Measurements from ENCODE around the gene FHIT.
A peak's percentile ranks its signal among the peaks of the same experiment; 100 is the strongest.
"Not testable (repeated sequence)": the region's sequence is repeated elsewhere in the genome, so short reads cannot be mapped to it uniquely, and the experiment has no call there.

FHIT gene

DNA sequence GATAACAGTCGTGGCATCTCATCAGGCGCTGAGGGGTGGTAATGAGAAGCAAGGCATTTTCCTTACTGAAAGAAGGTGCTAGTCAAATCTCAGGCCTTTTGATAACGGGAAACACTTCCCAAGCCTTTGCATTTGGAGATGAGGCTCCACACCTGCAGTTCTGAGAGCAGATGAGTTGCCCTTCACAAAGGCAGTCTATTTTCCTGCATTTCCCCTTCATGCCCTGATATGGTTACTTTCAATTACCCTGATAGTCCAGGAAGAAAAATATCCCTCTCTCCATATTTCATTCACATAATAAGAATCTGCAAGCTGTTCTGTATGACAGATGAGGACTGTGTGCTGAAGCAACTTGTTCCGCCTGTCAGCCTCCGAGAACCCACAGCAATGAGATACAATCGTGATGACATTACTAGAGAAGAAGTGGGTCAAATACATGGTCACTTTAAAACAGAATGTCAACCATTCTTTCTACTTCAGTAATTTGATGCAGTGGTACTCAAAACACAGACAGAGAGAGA is 25.0 kb downstream of the FHIT start:
- DNase-seq (ENCODE audit: low read depth in 2 of 2) = no peak

DNA sequence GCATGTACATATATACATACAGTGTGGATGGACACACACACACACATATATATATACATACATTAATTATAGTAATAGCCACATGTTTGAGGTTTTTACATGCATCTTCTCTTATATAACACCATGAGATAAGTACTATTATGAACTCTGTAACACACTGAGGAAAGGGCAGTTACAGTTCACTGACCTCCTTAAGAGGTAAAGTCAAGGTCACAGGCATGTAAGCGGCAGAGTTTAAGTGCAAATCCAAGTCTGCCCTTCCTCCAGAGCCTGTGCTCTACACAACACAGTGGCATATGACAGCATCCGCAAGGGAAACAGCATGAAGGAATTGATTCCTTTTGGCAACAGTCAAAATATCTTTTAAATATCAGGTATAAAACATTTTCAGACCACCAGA is 26.4 kb downstream of the FHIT start:
- no peak for DNase-seq (ENCODE audit: low read depth in 2 of 2)

DNA sequence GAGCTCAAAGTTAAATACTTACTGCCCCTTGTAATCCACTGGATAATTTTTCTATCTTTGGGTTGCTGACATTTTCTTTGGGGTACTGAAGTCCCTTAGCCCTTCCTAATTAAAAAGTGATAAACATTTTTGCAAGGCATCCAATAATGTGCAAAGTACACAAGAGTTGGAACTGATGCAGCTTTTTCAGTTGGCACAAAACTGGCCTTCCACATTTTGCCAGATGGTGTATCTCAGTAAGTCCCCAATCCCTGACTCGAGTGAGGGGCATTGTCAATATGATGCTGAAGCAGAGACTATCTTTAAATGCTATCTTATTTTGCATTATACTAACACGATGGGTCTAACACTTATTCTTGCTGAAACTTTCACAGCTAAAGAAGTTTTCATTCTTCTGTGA is 27.8 kb downstream of the FHIT start:
- DNase-seq (ENCODE audit: low read depth in 2 of 2) = no peak

DNA sequence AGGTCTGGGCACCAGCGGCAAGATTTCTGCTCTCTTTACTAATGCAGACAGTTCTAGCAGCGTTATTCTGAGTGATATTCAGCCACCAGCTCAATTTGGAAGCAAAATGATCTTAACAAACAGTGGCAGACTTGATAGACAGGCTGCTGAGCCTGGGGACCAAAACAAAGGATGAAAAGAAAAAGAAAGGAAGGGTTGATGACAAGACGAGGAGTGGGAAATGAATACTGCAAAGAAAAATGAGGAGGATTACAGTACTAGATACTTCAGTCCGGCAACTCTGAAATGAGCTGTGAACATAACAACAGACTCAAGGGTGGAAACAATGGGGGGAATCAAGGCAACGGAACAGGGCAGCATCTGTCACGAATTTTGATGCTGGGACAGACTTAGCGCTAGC is 28.8 kb downstream of the FHIT start:
- no peak for DNase-seq (ENCODE audit: low read depth in 2 of 2)

DNA sequence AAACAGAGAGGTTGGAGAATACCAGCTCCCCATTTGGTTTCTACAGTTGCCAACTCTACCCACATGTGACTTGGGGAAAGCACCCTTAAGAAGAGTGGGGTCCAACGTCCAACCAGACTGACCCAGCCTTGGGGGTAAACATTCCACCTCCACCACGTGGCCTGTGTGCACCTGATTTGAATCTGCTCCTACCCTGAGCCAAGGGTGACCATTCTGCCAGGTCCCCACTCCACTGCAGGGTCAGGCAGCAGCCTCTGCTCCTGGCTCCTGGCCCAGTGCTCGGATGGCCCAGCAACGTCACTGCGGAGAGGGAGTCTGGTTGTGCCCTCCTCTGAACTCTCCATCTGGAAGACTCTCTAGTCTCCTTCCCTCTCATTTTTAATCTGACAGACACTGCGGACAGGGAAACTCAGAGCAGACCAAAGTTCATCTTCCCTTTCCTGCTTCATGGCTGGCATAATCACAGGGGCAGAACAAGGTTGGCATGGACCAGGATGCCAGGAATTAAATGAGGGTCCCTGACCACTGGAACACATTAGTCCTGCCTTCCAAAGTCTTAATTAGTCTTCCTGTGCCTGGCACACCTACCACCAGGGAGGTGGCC is 29.4 kb downstream of the FHIT start:
- no peak for DNase-seq (ENCODE audit: low read depth in 2 of 2)

DNA sequence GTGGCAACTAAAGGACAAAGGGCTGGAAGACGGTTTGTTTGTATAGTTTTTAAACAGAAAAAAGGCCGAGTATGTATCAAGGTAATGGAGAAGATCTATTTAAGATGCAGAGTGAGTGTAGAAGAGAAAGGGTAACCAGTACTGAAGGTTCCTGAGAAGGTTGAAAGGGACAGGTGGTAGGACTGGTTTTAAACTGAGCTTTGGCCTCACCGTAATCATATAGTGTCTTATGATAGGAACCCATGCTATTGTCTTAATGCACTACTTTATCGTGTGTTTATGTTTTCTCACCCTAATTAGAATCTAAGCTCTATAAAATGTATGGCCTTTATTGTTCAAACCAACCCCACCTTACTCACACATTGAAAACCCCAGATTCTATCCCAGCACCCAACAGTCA is 32.7 kb downstream of the FHIT start:
- no peak for DNase-seq (ENCODE audit: low read depth in 2 of 2)

DNA sequence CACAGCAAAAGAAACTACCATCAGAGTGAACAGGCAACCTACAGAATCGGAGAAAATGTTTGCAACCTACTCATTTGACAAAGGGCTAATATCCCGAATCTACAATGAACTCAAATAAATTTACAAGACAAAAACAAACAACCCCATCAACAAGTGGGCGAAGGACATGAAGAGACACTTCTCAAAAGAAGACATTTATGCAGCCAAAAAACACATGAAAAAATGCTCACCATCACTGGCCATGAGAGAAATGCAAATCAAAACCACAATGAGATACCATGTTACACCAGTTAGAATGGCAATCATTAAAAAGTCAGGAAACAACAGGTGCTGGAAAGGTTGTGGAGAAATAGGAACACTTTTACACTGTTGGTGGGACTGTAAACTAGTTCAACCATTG is 35.1 kb downstream of the FHIT start:
- DNase-seq (ENCODE audit: low read depth in 2 of 2) = not testable (repeated sequence)

DNA sequence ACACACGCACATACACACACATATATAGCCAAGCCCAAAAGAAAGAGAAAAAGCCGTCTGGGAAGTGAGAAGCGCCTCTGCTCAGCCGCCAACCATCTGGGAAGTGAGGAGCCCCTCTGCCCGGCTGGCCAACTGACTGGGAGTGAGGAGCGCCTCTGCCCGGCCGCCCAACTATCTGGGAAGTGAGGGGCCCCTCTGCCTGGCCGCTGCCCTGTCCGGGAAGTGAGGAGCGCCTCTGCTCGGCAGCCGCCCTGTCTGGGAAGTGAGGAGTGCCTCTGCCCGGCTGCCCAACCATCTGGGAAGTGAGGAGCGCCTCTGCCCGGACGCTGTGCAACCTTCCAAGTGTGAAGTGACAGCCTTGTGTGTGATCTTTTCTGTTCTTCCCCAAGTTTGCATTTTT is 49.2 kb downstream of the FHIT start:
- DNase-seq (ENCODE audit: low read depth in 2 of 2) = no peak

DNA sequence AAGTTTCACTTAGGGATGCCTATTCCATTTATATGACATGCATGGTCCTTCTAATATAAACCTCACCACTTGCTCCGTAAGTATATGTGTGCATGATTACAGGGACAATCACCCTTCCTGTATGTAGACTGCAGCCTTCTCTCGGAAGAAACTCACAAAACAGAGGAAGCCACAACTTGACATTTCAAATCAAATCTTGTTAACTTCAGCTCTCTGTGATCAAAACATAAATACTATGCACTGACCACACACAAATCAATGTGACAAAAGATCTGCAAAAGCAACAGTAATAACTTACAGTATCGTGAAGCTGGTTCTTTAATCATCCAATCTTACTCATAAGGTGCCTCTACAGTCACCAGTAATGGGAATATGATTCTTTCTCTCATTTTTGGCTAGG is 50.2 kb downstream of the FHIT start:
- DNase-seq (ENCODE audit: low read depth in 2 of 2) = no peak

DNA sequence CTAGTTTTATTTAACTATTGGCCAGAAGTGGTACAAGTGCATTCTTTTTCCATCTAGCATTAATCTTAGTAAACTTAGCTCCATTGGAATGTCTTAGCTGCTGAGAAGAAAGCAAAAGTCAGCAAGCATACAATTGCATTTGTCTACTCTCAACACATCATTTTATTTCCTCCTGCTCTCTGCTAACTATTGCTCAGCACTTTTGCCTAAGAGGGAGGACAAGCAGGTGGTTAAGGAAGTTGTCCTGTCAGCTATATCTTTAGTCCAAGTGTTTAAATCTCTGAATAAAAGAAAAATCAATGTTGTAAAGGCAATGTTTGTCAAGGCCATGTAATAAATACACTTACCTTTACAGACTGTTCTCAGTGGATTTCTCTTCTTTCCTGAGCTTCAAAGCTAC is 51.0 kb downstream of the FHIT start:
- DNase-seq (ENCODE audit: low read depth in 2 of 2) = no peak

DNA sequence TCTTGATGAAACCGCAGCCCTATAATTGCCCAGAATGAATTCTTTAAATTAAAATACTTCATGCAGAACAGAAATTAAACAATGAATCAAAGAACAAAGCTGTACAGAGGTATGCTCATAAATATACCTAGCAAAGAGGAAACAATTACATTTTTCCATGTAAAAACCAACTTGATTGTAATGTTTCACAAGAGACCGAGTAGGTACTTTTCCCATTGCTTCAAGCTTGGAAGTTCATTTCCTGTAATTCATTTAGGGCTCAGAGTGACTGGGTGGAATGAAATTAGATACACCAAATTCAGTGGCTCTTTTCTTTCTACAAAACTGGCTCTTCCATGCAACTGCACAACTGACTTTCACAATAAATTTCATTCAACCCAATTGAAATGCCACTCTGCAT is 51.4 kb downstream of the FHIT start:
- no peak for DNase-seq (ENCODE audit: low read depth in 2 of 2)

DNA sequence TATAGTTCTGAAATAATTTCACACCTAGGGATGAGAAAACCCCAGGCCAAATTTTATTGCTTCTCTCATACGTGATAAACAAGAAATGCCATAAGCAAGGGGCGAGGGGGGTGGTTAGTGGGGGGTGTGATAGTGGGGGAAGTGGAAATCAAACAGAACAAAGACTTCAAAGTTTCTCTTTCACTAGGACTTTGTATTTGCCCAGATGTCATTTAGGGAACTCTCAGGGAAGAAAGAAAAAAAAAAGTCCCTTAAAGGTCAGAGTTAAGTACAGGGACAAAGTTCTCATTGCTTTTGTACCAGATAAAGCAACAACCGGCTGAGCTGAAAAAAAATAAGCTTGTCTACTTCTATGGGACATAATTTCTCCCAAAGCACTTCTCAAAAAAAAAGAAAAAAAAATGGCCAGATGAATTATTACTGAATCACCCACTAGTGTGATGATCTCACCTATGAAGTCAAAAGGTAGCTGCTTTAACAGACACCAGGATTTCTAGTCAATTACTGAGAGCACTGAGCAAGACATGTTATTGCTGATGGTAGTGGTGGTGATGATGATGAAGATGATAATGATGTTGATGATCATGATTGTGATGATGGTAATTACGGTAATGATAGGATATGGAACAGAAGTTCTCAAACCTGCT is 56.2 kb downstream of the FHIT start:
- DNase-seq (ENCODE audit: low read depth in 2 of 2) = no peak

DNA sequence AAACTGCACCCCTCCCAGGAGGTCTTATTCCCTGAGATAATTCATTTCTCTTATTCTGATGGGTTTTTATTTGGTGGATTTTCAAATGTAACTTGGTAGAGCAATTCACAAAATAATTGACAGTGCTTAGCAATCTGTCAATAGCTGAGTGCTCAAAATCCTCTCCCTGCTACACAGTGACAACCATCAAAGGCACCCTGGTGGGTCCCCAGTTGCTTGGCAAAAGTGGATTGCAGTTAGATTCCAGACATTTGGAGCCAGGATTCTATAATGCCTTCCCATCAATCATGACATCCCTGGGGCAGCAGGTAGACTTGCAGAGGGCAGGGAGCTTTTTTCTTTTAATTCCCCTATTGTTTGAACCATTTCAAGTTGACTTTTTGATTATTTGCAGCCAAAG is 59.0 kb downstream of the FHIT start:
- no peak for DNase-seq (ENCODE audit: low read depth in 2 of 2)

DNA sequence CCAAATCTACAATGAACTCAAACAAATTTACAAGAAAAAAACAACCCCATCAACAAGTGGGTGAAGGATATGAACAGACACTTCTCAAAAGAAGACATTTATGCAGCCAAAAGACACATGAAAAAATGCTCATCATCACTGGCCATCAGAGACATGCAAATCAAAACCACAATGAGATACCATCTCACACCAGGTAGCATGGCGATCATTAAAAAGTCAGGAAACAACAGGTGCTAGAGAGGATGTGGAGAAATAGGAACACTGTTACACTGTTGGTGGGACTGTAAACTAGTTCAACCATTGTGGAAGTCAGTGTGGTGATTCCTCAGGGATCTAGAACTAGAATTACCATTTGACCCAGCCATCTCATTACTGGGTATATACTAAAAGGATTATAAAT is 61.0 kb downstream of the FHIT start:
- DNase-seq (ENCODE audit: low read depth in 2 of 2) = not testable (repeated sequence)

DNA sequence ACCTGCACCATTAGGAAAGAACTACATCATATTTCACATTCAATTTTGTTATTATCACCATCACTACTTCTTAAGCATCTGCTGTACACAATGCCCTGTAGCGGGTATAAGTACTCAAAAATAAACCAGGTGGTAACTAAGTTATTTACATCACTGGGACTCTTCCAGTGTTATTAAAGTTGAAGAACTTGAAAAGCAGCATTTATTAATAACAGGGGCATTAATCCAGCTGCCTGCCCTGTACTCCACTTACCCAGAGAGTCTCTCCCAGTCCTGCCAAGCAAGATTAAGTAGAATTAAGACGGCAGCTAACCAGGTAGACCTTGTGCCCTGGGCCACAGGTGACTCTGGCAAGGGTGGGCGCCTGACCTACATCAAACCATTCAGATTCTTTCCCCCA is 65.2 kb downstream of the FHIT start:
- no peak for DNase-seq (ENCODE audit: low read depth in 2 of 2)

DNA sequence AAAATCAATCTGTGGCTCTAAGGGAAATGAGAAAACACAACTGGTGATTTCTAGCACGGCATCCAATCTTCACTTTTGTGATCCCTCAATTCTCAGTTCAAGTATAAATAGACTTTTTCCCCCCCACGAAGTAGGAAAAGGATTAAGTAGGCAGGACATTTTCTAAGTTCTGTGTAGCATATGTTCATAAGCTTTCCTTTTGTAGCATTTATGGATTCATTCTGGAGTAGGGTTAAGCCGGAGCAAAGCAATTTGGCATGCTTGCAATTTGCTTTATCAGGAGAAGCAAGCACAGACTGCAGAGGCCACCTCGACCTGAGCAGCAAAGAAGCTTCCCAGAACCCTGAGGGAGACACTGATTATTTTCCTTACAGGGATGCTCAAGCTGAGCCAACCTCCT is 66.3 kb downstream of the FHIT start:
- DNase-seq (ENCODE audit: low read depth in 2 of 2) = no peak

DNA sequence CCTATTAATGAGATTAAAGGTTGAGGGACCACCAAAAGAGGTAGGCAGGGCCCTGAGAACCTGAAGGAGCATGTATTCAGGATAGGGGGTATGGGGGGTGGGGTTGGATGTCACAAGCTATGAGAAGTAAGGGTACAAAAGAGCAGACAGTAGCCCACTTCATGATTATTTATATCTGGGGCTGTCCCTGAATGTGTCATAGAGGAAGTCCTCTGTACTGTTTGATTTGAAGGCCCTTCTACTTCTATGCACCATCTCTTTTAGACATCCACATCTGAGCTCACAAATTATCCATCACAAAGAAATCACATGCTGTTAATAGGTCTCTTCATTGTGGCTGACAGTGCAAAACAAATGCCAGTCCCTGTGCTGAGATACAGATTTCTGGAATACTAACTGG is 68.6 kb downstream of the FHIT start:
- no peak for DNase-seq (ENCODE audit: low read depth in 2 of 2)

DNA sequence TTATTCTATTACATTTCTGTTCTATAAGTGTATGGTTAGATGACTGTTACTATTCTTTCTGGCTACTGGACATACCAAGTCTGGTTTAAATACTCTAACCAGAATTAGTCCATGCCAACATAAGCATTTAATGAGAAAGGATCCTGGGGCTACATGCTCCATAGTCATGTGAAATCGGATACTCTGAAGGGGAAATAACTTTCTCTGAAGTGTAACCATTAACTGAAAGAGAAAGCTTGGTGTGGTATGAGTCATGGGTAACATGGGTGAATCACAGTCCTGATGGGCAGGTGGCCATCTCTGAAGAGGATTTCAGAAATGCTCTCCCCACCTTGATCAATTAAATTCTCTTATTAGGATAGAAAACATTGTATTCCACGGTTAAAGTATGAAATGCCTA is 69.4 kb downstream of the FHIT start:
- peak; percentile 9 to 11 for DNase-seq (ENCODE audit: low read depth in 2 of 2)

DNA sequence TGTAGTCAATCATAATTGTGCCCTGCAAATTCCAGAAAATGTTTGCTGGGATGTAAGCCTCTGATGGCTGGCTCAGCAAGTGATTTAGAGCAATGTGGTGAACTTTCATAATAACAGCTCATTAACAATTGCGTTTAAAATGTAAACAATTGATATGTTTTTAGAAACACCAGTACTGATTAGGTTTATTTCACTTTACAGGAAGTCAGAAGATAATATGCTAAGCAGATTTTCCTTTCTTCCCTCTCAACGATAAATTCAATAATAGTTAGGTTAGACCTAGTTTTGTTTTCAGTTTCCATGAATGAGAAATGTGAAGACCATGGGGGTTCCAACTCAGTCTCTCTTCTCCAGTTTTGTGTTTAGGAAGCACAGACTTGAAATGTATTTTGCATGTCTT is 71.0 kb downstream of the FHIT start:
- DNase-seq (ENCODE audit: low read depth in 2 of 2) = no peak

DNA sequence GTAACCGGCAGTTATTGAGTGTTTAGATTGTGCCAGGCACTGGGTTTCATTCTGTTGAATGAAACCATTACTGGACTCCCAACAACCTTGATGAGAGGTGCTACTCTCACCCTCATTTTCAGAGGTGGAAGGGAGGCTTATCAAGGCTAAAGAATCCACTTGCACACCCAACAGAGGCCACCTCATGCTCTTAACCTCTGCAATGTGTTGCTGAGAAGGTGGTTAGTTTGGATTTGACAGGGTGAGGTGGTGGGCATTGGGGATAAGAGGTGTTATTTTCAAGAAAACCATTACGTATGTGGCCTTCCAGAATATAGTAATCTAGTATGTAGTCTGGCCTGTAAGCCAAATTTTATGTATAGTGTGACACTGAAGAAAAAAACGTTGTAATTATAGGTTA is 73.1 kb downstream of the FHIT start:
- no peak for DNase-seq (ENCODE audit: low read depth in 2 of 2)

DNA sequence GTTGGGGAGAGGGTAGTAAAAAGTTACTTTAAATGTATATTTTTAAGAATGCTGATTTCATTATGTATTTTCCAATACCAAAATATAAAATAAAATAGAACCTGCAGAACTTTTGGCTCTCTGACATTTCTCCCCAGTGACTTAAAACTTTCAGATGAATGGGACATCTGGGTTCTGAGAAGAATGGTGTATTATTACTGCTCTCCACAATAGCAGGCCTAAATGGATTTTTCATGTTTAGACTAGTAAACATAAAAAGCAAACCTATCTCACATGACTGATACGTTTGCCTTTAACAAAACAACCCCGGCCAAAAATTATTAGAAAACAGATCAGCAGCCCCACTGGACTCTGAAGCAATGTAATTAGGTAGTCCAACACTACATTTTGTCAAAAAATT is 73.8 kb downstream of the FHIT start:
- DNase-seq (ENCODE audit: low read depth in 2 of 2) = no peak

DNA sequence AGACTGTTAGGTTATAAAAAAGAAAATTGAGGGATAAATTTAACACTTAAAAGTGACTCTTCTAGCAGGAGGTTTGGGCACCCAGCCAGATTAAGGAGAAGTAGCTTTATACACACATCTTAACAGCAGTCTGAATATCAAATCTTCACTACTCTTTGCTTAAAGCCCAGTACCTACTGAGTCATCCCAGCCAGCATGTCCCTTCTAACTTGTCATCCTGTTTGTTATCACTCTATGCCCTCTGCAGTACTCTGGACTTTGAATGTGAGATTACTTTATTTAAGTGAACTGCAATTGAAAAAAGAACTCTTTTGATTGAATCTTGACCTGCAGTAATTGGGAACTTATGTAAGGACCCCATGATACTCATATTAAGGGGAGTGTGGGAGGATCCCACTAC is 77.6 kb downstream of the FHIT start:
- DNase-seq (ENCODE audit: low read depth in 2 of 2) = no peak

DNA sequence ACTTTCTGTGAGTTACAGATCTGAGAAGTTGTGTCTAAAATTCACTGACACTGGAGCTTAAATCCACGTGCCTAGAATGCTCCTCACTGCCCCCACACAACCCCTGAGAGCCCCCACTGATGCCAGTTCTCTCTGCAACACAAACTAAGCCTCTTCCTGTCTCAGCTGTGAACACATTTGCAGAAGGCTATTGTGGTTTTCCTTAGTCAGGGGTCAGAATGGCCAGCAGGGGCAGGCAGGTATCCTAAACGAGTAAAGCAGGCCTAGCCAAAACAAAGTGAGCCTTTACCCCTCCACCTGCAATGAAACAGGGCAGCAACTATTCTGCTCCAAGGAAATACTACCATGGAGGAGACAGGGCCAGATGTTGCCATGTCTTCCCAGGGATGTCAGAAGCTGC is 78.6 kb downstream of the FHIT start:
- DNase-seq (ENCODE audit: low read depth in 2 of 2) = no peak

DNA sequence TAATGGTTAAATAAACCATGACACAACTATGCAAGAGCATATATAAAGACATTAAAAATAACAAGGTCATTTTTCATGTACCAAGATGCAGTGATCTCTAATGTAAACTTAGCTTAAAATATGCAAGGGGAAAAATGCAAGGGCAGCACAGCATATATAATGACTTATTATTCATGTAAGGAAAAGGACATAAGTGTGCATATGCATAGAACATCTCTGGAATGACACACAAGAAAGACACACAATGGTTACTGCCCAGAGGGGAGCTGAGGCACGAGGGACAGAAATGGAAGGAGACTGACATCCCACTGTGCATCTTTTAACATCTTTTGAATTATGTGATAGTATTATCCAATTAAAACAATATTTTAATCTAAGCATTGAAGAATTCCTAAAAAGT is 79.0 kb downstream of the FHIT start:
- DNase-seq (ENCODE audit: low read depth in 2 of 2) = no peak

Measured in fibroblast of skin of left biceps (primary cell).